Measurements from ENCODE around the gene RPL7A. TPM values are rescaled to one million over a fixed set of nuclear protein-coding genes. Genes with fewer than 3 reads are reported as not detected.

The RPL7A gene
- total and polyA plus RNA-seq, 7 donors, result 1,013 to 3,403 (median 1,526) TPM

GRCh38 chr9:133335924-133336811 lies 11.8 kb upstream of the RPL7A start, which contains the start of gene SURF6:
TSS of gene SURF6 (minus strand) at chr9:133336188. CDS start at chr9:133336132, 56 bp downstream.
- no peak for TF ChIP-seq CTCF (IDR thresholded peaks at IDR 0.05)
- peak; percentile 95 to 96 for DNase-seq
- H3K27ac ChIP-seq, result peak within 1 kb of the TSS; percentile 88
- peak within 1 kb of the TSS; percentile 87 for H3K4me3 ChIP-seq
- no peaks in the 10 kb centered on the region for H3K9me3 ChIP-seq
- intact Hi-C loops (cut with DNase I), result loop anchor here (5.0 to 10.0 kb wide), 2 partner anchors 41 to 291 kb away; partner anchors contain the start of genes STKLD1 (in 1 of the 2) and SURF4 (in 1 of the 2)
- ATAC-seq, result peak; percentile 96 to 97 (median 97)
- WGBS, 3 donors, result 2 to 3% (median 3%) methylated on average over 66 to 70 of the region's 70 CpGs
- H3K4me1 ChIP-seq, result peaks cover 24% of the 10 kb centered on the region
- no peaks in the 10 kb centered on the region for H3K27me3 ChIP-seq (ENCODE audit: insufficient read depth in 3 of 3, low read length in 2 of 3)
- peaks cover 15 to 66% of the 10 kb centered on the region in 2 donors for H3K36me3 ChIP-seq (ENCODE audit: insufficient read depth in 1 of 2, low read depth in 1 of 2)

GRCh38 chr9:133339641-133340040 lies 8.4 kb upstream of the RPL7A start:
- peak overlapping the region; percentile 58 for H3K27ac ChIP-seq

GRCh38 chr9:133340256-133340655 lies 7.8 kb upstream of the RPL7A start:
- DNase-seq (no peak), ATAC-seq (no peak)
- no peaks in the 10 kb centered on the region for H3K9me3 ChIP-seq
- peaks cover 15% of the 10 kb centered on the region for H3K4me1 ChIP-seq
- H3K27me3 ChIP-seq (ENCODE audit: insufficient read depth in 3 of 3, low read length in 2 of 3), result no peaks in the 10 kb centered on the region
- intact Hi-C loops (cut with DNase I), result no loop called here
- H3K4me3 ChIP-seq, result no peak overlapping the region
- no peak for TF ChIP-seq CTCF (IDR thresholded peaks at IDR 0.05)
- H3K36me3 ChIP-seq (ENCODE audit: insufficient read depth in 1 of 2, low read depth in 1 of 2), result peaks cover 13 to 68% of the 10 kb centered on the region in 2 donors
- WGBS, 3 donors, result 76 to 84% (median 83%) methylated on average over 3 of the region's 3 CpGs
- H3K27ac ChIP-seq, result no peak overlapping the region

More at GRCh38 chr9:133339641-133340040, 8.4 kb upstream of the RPL7A start:
- Histone ChIP-seq H3K4me1 (peaks cover 21% of the 10 kb centered on the region), H3K9me3 (no peaks in the 10 kb centered on the region), H3K27me3 (ENCODE audit: insufficient read depth in 3 of 3, low read length in 2 of 3) (no peaks in the 10 kb centered on the region), H3K4me3 (no peak overlapping the region), H3K36me3 (ENCODE audit: insufficient read depth in 1 of 2, low read depth in 1 of 2) (peaks cover 13 to 66% of the 10 kb centered on the region in 2 donors)
- DNase-seq, result no peak
- intact Hi-C loops (cut with DNase I), result loop anchor here (5.0 to 10.0 kb wide), 2 partner anchors 38 to 295 kb away; partner anchors contain the start of genes STKLD1 (in 1 of the 2) and SURF4 (in 1 of the 2)
- ATAC-seq, result no peak
- WGBS, 3 donors, result 63 to 87% (median 80%) methylated on average over 5 of the region's 5 CpGs
- no peak for TF ChIP-seq CTCF (IDR thresholded peaks at IDR 0.05)

GRCh38 chr9:133340916-133341315 lies 7.1 kb upstream of the RPL7A start:
- 63 to 71% (median 70%) methylated on average over 13 of the region's 13 CpGs for WGBS, 3 donors
- no peak overlapping the region for H3K27ac ChIP-seq

More at GRCh38 chr9:133340916-133341315, 7.1 kb upstream of the RPL7A start:
- Histone ChIP-seq H3K27me3 (ENCODE audit: insufficient read depth in 3 of 3, low read length in 2 of 3) (no peaks in the 10 kb centered on the region), H3K9me3 (no peaks in the 10 kb centered on the region), H3K4me3 (no peak overlapping the region), H3K4me1 (peaks cover 14% of the 10 kb centered on the region), H3K36me3 (ENCODE audit: insufficient read depth in 1 of 2, low read depth in 1 of 2) (peaks cover 13 to 74% of the 10 kb centered on the region in 2 donors)
- ATAC-seq (no peak), DNase-seq (no peak)
- TF ChIP-seq CTCF (IDR thresholded peaks at IDR 0.05), result no peak
- intact Hi-C loops (cut with DNase I), result no loop called here
